T-helper 2 cell treated with Interferon-gamma antibody and Interleukin-4, amounts not matched to agents 100 ng/mL and 5 ng/mL, for 36 hours (primary cell): ENCODE measurements around the gene BDH2. TPM values are rescaled to one million over a fixed set of nuclear protein-coding genes. Genes with fewer than 3 reads are reported as not detected.

Experiments
- intact Hi-C: fragments of 100-400 bp; cut with micrococcal nuclease; formaldehyde crosslinking; loops from one replicate; pipeline ENCODE4 v1.15.1; 2023
- total RNA-seq: library from RNA; stranded (reverse); gene quantifications from 2 replicates; pipeline ENCODE4 v1.2.3, GENCODE V29; 2022

Gene BDH2
- total RNA-seq, 1 donor from 2014 or later: 15.8 TPM

- intact Hi-C loops: no loop called here
These were observed 13.1 kb downstream of the BDH2 start for GRCh38 chr4:103086551-103086950.

GRCh38 chr4:103085555-103086196 lies 14.0 kb downstream of the BDH2 start:
- intact Hi-C loops: no loop called here

- intact Hi-C loops: loop anchor here (5.0 to 10.0 kb wide), 3 partner anchors 118 to 1735 kb away; partner anchors contain the start of genes CENPE, NFKB1 and PPP3CA
These were observed 20.0 kb downstream of the BDH2 start for GRCh38 chr4:103079621-103080020.

- intact Hi-C loops: loop anchor here (1.0 to 10.0 kb wide), 10 partner anchors 14 to 1732 kb away; partner anchors contain the start of genes BDH2, CENPE, NFKB1 and PPP3CA
These were observed 22.8 kb downstream of the BDH2 start, which contains the start of gene SLC9B2 for GRCh38 chr4:103076747-103077347. Gene SLC9B2 (minus strand): TSS chr4:103076761. CDS start chr4:103067550, 9,211 bp downstream.

GRCh38 chr4:103075894-103076746 lies 23.5 kb downstream of the BDH2 start:
- intact Hi-C loops: loop anchor here (1.0 to 10.0 kb wide), 10 partner anchors 15 to 1731 kb away; partner anchors contain the start of genes BDH2, CENPE, NFKB1 and PPP3CA

- intact Hi-C loops: loop anchor here (5.0 to 10.0 kb wide), 3 partner anchors 122 to 1731 kb away; partner anchors contain the start of genes CENPE, NFKB1 and PPP3CA
These were observed 24.2 kb downstream of the BDH2 start for GRCh38 chr4:103075435-103075893.

GRCh38 chr4:103074744-103075434 lies 24.7 kb downstream of the BDH2 start:
- intact Hi-C loops: loop anchor here (5.0 to 10.0 kb wide), 3 partner anchors 122 to 1730 kb away; partner anchors contain the start of genes CENPE, NFKB1 and PPP3CA

GRCh38 chr4:103073792-103074438 lies 25.7 kb downstream of the BDH2 start:
- intact Hi-C loops: loop anchor here (10.0 kb wide), 2 partner anchors 569 to 1729 kb away; partner anchors contain the start of genes NFKB1 and PPP3CA

- intact Hi-C loops: no loop called here
These were observed 31.6 kb downstream of the BDH2 start for GRCh38 chr4:103067841-103068547.

- intact Hi-C loops: no loop called here
These were observed 39.0 kb downstream of the BDH2 start for GRCh38 chr4:103060453-103061148.

GRCh38 chr4:103054030-103054429 lies 45.6 kb downstream of the BDH2 start:
- intact Hi-C loops: no loop called here

- intact Hi-C loops: no loop called here
These were observed 46.9 kb downstream of the BDH2 start for GRCh38 chr4:103052779-103053178.

- intact Hi-C loops: no loop called here
These were observed 47.5 kb downstream of the BDH2 start for GRCh38 chr4:103052145-103052544.

GRCh38 chr4:103050736-103051436 lies 48.7 kb downstream of the BDH2 start:
- intact Hi-C loops: no loop called here

- intact Hi-C loops: loop anchor here (1.0 to 2.0 kb wide), 3 partner anchors 30 to 52 kb away; partner anchors contain the start of genes BDH2 and SLC9B2
These were observed 53.0 kb downstream of the BDH2 start for GRCh38 chr4:103046416-103047290.

GRCh38 chr4:103044183-103044582 lies 55.5 kb downstream of the BDH2 start:
- intact Hi-C loops: no loop called here

GRCh38 chr4:103036169-103036568 lies 63.5 kb downstream of the BDH2 start:
- intact Hi-C loops: no loop called here
